Stomach (tissue), 4 donors: ENCODE measurements around the gene TROAP.
"Not testable (repeated sequence)": the region's sequence is repeated elsewhere in the genome, so short reads cannot be mapped to it uniquely, and the experiment has no call there.

Experiments
- CTCF ChIP-seq, 7 experiments: fragments of 450-650 bp in 4 of 7; fragments of 200-600 bp in 3 of 7; sonication (generic) in 3 of 7; IDR thresholded peaks; one replicate each; pipeline ENCODE4 v1.5.1; 2016 to 2019; ENCODE audit warnings: antibody characterized with exemption in 7 of 7, control low read depth in 2 of 7, mild to moderate bottlenecking in 1 of 7
- EP300 ChIP-seq: sonication (generic); formaldehyde crosslinking; IDR thresholded peaks from one replicate; pipeline ENCODE4 v1.6.1; 2017; ENCODE audit warnings: antibody characterized with exemption
- POLR2A ChIP-seq, 4 donors: fragments of 450-650 bp; IDR thresholded peaks; one replicate each; pipeline ENCODE4 v1.6.1; 2016; ENCODE audit warnings: antibody characterized with exemption in 4 of 4, control low read depth in 2 of 4, mild to moderate bottlenecking in 1 of 4, moderate library complexity in 1 of 4
- POLR2AphosphoS5 ChIP-seq, 3 donors: sonication (generic); formaldehyde crosslinking; IDR thresholded peaks; one replicate each; pipeline ENCODE4 v1.6.1; 2016; ENCODE audit warnings: antibody characterized with exemption in 3 of 3

GRCh38 chr12:49310451-49311000 lies 12.5 kb upstream of the TROAP start:
- not testable (repeated sequence) for TF ChIP-seq CTCF (IDR thresholded peaks at IDR 0.05); POLR2A (IDR thresholded peaks at IDR 0.05); EP300; POLR2AphosphoS5 (IDR thresholded peaks at IDR 0.05)
